SK-N-SH treated with all-trans-retinoic acid at 6 μM for 48 hours (cell line): ENCODE results near the gene BMP6.

ENCODE experiments used
- ARNTL ChIP-seq: fragments of 450-650 bp; formaldehyde crosslinking; IDR thresholded peaks from 2 replicates; pipeline ENCODE4 v1.5.0; 2020; ENCODE audit warnings: low read depth, mild to moderate bottlenecking, moderate library complexity, borderline replicate concordance
- BACH2 ChIP-seq: fragments of 250-450 bp; sonication (Bioruptor Pico); IDR thresholded peaks from 2 replicates; pipeline ENCODE4 v1.9.0; 2021; ENCODE audit warnings: mild to moderate bottlenecking, borderline replicate concordance
- CREB5 ChIP-seq: fragments of 250-450 bp; sonication (Bioruptor Pico); IDR thresholded peaks from 2 replicates; pipeline ENCODE4 v1.5.1; 2020; ENCODE audit warnings: low read depth, mild to moderate bottlenecking, moderate library complexity
- CSDC2 ChIP-seq: fragments of 250-450 bp; sonication (Bioruptor Pico); IDR thresholded peaks from 2 replicates; pipeline ENCODE4 v1.5.0; 2020; ENCODE audit warnings: mild to moderate bottlenecking, moderate library complexity
- CSRNP3 ChIP-seq: fragments of 250-450 bp; sonication (Bioruptor Pico); IDR thresholded peaks from 2 replicates; pipeline ENCODE4 v1.5.1; 2021; ENCODE audit warnings: mild to moderate bottlenecking, moderate library complexity
- OSR1 ChIP-seq: fragments of 250-450 bp; sonication (Bioruptor Pico); IDR thresholded peaks from 2 replicates; pipeline ENCODE4 v1.8.0; 2022; ENCODE audit warnings: moderate library complexity, mild to moderate bottlenecking, inconsistent platforms
- PATZ1 ChIP-seq: fragments of 250-450 bp; sonication (Bioruptor Pico); IDR thresholded peaks from 2 replicates; pipeline ENCODE4 v1.8.0; 2020; ENCODE audit warnings: mild to moderate bottlenecking, moderate library complexity, borderline replicate concordance
- POU6F1 ChIP-seq: fragments of 250-450 bp; sonication (Bioruptor Pico); IDR thresholded peaks from 2 replicates; pipeline ENCODE4 v1.8.0; 2021; ENCODE audit warnings: low read depth, mild to moderate bottlenecking, moderate library complexity, borderline replicate concordance
- RARB ChIP-seq: fragments of 250-450 bp; sonication (Bioruptor Pico); IDR thresholded peaks from 2 replicates; pipeline ENCODE4 v1.8.0; 2021; ENCODE audit warnings: mild to moderate bottlenecking, moderate library complexity
- SNAI2 ChIP-seq: fragments of 250-450 bp; sonication (Bioruptor Pico); IDR thresholded peaks from 2 replicates; pipeline ENCODE4 v1.5.0; 2020; ENCODE audit warnings: mild to moderate bottlenecking, moderate library complexity
- TCF4 ChIP-seq: fragments of 250-450 bp; sonication (Bioruptor Pico); IDR thresholded peaks from 2 replicates; pipeline ENCODE4 v1.8.0; 2021; ENCODE audit warnings: mild to moderate bottlenecking, moderate library complexity, borderline replicate concordance
- ZFP3 ChIP-seq: fragments of 250-450 bp; sonication (Bioruptor Pico); IDR thresholded peaks from 2 replicates; pipeline ENCODE4 v1.5.0; 2020; ENCODE audit warnings: mild to moderate bottlenecking, moderate library complexity
- ZFP30 ChIP-seq: fragments of 450-650 bp; formaldehyde crosslinking; IDR thresholded peaks from 2 replicates; pipeline ENCODE4 v1.5.0; 2022; ENCODE audit warnings: mild to moderate bottlenecking, moderate library complexity
- ZNF70 ChIP-seq: fragments of 450-650 bp; formaldehyde crosslinking; IDR thresholded peaks from 2 replicates; pipeline ENCODE4 v1.5.0; 2020; ENCODE audit warnings: mild to moderate bottlenecking, moderate library complexity

- TF ChIP-seq RARB (no peak), TCF4 (no peak), ZFP3 (CRISPR knock-in tag) (no peak), CSRNP3 (CRISPR knock-in tag) (no peak), ZFP30 (CRISPR knock-in tag) (no peak), CSDC2 (CRISPR knock-in tag) (no peak), ARNTL (CRISPR knock-in tag) (no peak), SNAI2 (no peak), POU6F1 (CRISPR knock-in tag) (no peak), PATZ1 (CRISPR knock-in tag) (no peak), BACH2 (CRISPR knock-in tag) (no peak), CREB5 (CRISPR knock-in tag) (no peak), OSR1 (CRISPR knock-in tag) (no peak), ZNF70 (no peak)
Measured at GRCh38 chr6:7914991-7915789, 189.3 kb downstream of the BMP6 start.
